ENCODE results near the gene COL4A6.
"Not testable (repeated sequence)": the region's sequence is repeated elsewhere in the genome, so short reads cannot be mapped to it uniquely, and the experiment has no call there.

Gene COL4A6

DNA sequence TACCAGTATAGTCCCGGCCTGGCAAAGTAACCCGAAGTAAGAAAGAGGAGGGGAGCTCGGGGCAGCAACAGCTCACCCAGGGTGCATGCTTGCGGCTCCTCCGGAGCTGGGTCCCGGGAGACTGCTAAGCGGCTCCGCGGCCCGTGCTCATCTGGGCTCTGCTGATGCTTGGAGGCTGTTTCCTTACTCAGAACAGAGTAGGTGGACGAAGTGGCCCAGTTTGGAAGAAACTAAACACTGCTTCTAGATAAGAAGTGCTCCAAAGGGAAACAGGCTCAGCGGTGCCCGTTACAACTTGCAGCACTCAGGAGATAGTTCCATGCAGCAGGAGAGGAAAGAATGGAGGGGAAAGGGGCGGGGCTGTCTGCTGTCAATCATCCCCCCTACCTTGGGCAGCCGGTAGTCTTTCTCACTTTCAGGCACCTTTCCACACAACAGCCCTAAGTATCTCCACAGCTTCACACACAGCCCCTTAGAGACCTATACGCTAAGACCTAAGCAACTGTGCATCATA lies at the start of gene COL4A6:
TSS of gene COL4A6 (minus strand) at position 313 of the 514 bp plus-strand sequence. CDS start at position 87, 226 bp downstream.
- DNase-seq = peak in 3 of 56 donors; percentile 0 to 1 (median 1)

GRCh38 chrX:108485960-108486359 lies 47.7 kb upstream of the COL4A6 start:
- DNase-seq = no peak

GRCh38 chrX:108484251-108484650 lies 46.0 kb upstream of the COL4A6 start:
- no peak for DNase-seq

- not testable (repeated sequence) for DNase-seq
Measured at GRCh38 chrX:108481528-108481927, 43.3 kb upstream of the COL4A6 start.

GRCh38 chrX:108473979-108474378 lies 35.8 kb upstream of the COL4A6 start:
- no peak for DNase-seq

DNA sequence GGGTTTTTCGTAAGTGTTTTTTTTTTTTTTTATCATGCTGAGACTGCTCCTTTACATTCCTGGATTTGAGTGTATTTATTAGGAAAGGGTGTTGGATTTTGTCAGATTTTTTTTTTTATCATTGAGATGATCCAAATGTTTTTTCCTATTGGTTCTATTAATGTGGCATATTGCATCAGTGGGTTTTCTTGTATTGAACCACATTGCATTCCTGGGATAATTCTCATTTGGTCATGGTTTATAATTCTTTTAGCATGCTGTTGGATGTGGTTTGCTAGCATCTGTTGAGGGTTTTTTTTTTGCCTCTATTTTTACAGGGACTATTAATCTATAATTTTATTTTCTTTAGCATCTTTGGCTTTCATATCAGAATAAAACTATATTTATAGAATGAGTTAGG lies 30.3 kb upstream of the COL4A6 start:
- DNase-seq = no peak

- DNase-seq = no peak
Measured at GRCh38 chrX:108464604-108465003, 26.4 kb upstream of the COL4A6 start.

- no peak for DNase-seq
Measured at GRCh38 chrX:108456971-108457477, 18.8 kb upstream of the COL4A6 start.

DNA sequence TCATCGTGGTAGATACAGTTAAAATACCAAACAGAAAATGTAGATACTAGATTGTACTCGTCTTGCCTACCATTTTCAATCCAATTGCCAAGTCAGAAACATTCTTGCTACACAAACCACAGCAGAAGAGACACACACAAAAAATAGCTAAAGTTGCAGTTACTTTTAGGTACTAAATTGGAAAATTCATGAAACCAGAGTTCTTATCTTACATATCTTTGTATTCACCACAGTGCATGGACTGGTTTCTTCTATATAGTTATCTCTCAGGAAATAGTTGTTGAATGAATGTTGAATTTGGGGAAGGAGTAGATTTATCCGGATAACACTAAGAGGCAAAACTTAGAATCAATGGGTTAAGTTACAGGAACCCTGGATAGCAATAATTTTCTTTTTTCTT lies 15.6 kb upstream of the COL4A6 start:
- DNase-seq = no peak

DNA sequence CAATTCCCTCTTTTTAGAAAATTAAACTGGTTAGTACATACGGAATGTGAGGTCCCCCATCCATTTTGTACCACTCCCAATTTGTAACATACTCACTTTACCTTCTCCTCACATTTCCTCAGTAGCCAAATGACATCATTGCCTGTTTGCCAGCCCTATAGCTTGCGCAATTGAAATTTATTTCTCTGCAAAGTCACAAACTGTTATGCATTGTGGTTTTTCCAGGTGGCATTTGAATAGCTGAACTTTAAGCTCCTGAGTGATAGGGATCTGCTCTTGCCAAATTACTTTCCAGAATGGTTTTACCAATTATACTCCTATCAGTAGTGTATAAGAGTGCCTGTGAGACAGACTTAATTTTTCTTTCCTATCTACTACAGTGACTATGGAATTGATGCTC lies 9.1 kb upstream of the COL4A6 start:
- DNase-seq = no peak

DNA sequence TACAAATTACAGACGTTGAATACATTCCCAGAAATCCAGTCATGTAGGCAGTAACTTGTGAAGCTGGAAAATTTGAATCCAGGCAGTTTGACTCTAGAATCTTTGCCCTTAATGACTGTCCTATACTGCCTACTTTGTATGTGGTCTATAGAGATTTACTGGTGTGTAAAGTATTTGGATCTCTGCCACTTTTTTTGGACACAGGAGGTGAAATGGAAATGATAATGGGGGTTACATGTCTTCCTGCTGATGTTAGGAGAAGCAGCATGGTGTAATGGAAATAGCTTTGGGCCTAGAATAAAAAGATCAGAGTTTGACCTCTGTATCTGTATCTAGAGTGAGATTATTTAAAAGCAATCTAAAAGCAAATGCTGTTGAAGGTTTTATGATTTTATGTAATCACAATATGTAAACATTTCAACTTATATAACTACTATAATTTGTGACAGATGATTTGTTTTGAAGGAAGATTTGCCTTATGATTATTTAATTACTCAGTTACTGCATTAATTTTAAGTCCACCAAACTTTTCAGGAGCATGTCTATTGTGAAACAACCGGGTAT lies 4.8 kb upstream of the COL4A6 start:
- no peak for DNase-seq

DNA sequence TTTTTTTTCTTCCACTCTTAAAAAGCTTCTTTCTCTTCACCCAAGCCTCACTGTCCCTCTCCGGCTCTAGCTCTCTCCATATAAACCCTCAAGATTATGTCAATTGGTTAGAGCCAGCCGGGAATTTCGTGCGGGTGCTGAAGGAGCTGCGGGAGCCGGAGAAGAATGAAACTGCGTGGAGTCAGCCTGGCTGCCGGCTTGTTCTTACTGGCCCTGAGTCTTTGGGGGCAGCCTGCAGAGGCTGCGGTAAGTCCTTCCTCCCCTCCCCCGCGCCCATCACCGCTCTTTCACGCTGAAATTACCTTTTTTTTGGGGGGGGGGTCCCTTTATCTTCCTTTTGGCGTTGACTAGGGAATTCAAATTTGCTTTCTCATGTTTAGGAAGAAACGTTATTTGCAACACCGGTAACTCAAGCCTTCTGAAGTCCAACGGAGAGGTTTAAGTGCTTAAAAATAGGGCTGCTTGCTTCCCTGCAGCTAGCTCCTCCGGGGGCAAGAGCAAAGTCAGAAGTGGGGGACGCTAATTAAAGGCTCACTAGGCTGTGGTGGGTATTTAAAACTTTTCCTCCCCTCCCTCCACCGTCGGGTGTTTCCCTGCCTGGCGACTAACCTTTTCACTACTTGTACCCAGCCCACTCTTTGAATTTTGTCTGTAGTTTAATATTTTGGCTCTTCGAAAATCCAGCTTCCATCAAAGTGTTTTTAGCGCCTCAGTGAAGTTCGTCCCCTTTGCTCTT lies 1.9 kb upstream of the COL4A6 start:
- peak in 3 of 56 donors; percentile 0 to 1 (median 1) for DNase-seq

GRCh38 chrX:108439426-108439942 lies 1.3 kb upstream of the COL4A6 start, which contains the start of gene COL4A5:
Gene COL4A5 (plus strand): TSS chrX:108439838. CDS start chrX:108440126, 288 bp downstream.
- peak in 19 of 56 donors; percentile 0 to 27 (median 2) for DNase-seq

DNA sequence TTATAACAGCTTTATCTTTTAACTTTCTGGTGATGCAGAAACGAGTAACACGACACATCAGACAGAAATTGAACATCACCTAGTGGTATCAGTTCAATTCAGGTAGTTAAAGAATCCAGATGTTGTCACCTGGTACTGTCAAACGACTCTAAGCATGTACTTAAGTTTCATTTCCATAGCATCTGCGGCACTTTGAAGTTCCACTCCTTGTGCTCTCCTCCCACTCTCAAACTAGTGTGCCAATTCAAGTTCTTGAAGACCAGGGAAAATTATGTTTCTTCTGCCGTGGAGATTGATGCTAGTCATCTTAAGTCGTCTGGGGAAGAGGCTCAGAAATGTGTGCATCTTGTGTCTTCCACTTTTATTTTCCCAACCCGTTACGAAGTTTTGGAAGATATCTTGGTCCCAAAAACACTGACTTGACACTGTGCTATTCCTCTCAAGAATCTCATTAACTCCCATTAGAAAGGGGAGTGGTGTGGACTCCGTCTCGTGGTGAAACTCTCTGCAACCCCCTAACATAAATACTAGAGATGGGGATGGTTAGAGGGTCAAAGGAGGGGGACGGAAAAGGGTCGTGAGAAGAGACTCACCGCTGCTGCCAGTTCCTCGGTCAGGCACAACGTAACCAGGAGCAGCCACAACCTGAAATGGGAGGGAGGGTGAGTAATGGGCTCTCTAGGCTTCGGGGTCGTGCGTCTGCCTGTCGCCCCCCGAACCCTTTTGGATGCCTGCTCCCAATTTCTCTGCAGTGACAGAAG lies 693 bp downstream of the COL4A6 start:
- no peak for DNase-seq

DNA sequence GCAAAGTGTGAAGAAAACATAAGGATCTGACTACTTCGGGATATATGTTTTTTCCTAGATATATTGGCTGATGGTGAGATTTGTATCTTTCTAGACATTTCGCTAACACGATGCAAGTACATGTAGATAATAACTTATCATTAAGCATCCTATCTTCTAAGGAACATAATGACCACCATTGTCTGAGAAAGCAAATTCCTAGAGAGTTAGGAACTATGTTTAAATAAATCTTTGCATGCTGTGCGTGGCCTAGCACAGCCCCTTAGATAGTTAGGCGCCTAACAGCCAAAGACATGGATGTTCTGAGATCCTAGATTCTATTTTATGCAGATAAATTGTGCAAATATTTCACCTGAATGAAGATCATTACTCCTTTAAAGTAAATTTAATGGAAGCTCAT lies 3.0 kb downstream of the COL4A6 start:
- no peak for DNase-seq

DNA sequence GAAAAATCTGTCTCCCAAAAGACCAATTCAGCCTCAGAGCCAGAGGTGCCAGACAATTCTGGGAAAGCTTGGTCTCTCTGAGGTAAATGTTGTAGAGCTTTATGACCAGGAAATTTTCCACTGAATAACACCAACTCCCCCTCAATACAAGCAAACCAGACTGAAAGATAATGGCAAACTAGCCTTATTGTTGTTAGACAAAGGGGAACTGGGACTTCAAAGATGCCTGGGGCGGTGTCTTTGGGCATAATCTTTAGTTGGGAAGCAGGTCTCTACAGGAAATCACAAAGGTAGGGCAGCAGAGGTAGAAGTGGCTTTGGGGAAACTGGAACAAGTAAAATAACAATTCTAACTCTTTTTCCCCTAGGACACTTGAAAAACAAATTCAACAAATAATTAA lies 12.0 kb downstream of the COL4A6 start:
- DNase-seq = no peak

- DNase-seq = no peak
Measured at GRCh38 chrX:108420481-108420880, 17.7 kb downstream of the COL4A6 start.

DNA sequence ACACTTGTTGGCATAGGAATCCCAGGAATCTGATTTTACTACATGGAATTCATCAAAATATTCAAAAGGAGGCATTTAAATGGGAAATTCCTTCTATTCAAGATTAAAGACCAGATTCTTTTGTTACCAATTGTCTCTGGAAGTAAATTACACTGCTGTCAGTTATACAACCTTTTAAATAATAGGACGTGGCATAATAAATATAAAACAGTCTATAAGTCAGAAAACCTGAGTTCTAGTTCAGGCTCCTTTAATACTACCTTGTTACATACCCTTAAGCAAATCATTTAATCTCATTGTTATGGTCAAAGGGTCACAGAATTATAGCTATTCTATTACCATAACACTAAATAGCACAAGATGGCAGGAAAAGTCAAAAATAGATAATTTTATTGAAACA lies 18.8 kb downstream of the COL4A6 start:
- DNase-seq = no peak

GRCh38 chrX:108417257-108417656 lies 21.0 kb downstream of the COL4A6 start:
- no peak for DNase-seq

DNA sequence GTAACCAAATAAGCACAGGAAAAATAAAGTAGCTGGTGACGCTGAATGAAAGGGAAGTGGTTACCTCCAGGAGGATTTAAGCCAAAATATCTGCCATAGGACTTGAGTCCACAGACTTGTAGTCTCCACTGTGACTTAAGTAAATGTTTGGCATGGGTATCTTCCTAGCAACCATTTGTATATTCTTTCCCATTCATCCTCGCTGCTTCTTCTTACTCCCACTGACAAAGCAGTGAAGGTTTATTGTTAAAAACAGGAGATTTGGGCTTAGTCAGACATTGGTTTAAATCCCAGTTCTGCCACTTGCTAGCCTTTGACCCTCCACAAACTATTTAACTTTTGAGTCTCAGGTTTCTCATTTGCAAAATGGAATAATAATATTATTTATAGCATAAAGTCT lies 22.3 kb downstream of the COL4A6 start:
- DNase-seq = no peak

DNA sequence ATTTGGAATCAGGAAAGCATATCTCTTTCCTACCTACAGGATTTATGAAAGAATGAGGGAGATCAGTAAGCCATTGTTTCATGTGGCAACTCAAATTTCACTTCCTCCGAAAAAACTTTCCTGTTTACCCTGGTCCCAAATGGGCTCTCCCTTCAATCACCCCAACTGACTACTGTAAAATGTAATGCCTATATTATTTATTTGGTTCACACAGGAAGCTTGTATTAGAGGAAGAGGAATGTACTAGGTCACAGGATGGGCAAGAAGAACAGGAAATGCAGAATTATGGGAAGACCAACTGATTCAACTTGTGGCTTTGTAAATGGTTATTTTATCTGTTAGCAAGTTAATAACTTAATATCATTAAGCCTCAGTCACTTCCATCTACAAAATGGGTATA lies 23.1 kb downstream of the COL4A6 start:
- no peak for DNase-seq

GRCh38 chrX:108412783-108413182 lies 25.4 kb downstream of the COL4A6 start:
- no peak for DNase-seq
